ENCODE data around the gene VSIG8.

The VSIG8 gene

GRCh38 chr1:159856576-159856975 lies 5.9 kb downstream of the VSIG8 start:
- DNase-seq (ENCODE audit: low spot score) = no peak

GRCh38 chr1:159855709-159856108 lies 6.7 kb downstream of the VSIG8 start:
- DNase-seq (ENCODE audit: low spot score) = no peak

DNA sequence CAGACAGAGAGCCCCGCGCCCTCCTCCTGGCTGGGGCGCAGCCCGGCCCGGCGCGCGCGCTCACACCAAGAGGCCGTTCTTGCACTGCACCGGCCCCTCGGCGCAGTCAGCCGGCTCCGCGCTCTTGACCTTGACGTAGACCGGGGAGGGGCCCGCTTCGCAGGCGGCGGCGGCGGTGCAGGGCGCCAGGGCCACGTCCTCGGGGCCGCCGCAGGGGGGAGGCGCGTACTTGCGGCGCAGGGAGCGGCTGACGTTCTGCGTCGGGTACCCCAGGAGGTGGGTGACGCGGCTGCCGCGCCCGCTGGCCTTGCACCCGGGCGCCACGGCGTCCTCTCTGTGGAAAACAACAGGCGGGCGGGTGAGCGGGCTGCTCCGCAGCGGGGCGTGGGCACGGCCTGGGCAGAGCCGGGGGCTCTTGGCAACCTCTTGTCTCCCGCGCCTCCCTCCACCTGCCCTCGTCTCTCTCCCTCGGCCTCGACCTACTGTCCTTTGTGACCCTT lies 7.7 kb downstream of the VSIG8 start:
- peak; percentile 74 for DNase-seq (ENCODE audit: low spot score)

- DNase-seq (ENCODE audit: low spot score) = peak; percentile 79
Measured at GRCh38 chr1:159854116-159854692, 8.3 kb downstream of the VSIG8 start.

DNA sequence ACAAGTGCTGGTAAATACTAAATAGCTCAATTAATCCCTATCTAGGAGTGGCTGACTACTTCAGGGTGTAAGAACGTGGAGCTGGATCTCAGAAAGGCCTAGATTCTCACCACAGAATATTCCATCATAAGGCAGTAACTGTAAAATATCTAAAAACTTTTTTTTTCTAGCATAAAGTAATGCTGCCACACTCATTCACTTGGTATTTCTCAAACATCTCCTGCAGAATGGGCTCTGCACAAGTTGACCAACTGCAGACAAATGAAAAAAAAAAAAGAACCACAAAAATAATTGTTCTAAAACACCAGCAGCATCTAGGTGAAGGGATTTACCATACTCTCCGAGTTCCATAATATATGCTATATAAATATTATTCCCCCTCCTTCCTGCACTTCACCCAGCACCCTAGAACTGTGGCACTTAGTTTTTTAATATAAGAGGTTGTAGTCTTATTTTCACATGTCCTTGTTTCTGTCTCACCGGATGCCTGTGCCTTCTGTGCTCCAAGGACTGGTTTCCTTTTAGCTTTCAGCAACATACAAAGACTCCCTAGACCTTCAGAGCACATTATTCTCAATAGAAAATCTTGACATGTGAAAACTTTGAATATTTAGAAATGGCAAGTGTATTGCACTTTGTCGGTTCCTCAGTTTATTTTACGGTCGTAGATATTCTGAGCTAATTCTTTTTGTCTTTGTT lies 8.9 kb downstream of the VSIG8 start:
- no peak for DNase-seq (ENCODE audit: low spot score)

- DNase-seq (ENCODE audit: low spot score) = no peak
Measured at GRCh38 chr1:159851407-159851806, 11.1 kb downstream of the VSIG8 start.

DNA sequence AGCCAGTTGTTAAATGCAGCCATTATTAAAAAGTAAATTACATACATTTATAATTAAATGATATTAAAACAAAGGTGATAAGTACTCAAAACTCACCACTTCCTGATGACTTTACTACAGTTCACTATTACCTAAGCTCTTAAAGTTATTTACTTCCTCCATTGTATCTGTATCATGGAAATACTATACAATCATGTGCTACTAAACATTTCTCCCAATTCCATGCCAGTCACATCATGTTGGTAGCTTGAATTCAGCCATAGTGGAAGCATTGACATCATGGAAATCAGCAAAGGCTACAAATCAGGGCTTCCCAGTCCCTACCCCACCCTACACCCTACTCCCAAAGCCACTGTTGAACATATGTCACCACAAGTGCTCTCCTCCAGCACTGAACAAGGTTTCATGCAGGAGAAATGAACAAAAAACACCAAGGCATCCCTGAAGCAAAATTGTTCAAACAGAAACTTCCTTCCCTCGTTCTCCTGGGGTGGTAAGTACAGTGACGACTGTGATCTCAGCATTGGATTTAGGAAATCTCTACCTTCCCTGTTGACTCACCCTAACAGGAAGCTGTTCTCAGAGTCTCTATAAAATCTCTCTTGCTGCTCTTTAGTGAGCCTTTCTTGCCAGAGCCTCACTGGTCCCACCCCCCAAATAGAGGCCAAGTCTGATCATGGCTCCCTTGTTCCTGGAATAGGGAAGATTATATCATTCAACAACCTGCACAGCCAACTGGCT lies 12.7 kb downstream of the VSIG8 start:
- DNase-seq (ENCODE audit: low spot score) = no peak

GRCh38 chr1:159848326-159848725 lies 14.1 kb downstream of the VSIG8 start:
- no peak for DNase-seq (ENCODE audit: low spot score)

GRCh38 chr1:159847231-159847630 lies 15.2 kb downstream of the VSIG8 start:
- no peak for DNase-seq (ENCODE audit: low spot score)

- no peak for DNase-seq (ENCODE audit: low spot score)
Measured at GRCh38 chr1:159845751-159846629, 16.5 kb downstream of the VSIG8 start.

DNA sequence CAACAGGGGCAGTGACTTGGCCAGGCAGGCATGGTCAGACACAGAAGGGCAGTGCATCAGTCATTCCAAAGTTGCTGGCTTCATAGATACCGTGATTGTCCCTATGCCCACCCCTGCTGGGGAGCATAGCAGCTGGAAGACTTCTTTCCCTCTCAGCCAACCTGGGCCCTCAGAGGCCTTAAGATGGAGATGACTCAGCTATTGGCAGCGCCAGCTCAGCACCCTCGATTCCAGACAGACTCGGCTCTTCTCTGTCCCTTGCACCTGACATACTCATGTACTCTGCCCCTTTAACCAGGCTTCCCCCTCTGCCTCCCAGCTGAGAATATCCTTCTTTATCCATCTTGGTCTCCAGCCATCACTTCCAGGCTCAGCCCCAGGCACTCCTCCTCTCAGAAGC lies 19.0 kb downstream of the VSIG8 start:
- DNase-seq (ENCODE audit: low spot score) = no peak

DNA sequence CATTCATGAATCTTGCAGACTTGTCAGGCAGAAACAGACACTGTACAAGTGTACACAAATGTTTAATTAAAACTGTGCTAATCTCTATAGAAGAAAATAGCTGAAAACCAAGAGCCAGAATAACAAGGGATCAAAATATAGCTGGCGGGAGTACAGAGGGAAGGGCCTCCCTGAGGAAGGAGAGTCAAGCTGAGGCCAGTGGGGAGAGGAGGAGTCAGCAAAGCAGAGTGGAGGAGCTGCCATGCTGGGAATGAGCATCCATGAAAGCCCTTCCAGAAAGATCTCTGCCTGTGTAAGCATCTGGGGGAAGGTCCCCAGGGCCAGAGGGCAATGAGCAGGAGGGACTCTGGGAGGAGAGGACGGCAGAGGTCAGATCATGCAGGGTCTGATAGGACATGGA lies 20.7 kb downstream of the VSIG8 start:
- DNase-seq (ENCODE audit: low spot score) = no peak

- DNase-seq (ENCODE audit: low spot score) = no peak
Measured at GRCh38 chr1:159839116-159839849, 23.2 kb downstream of the VSIG8 start.

- DNase-seq (ENCODE audit: low spot score) = no peak
Measured at GRCh38 chr1:159838715-159839114, 23.7 kb downstream of the VSIG8 start.

DNA sequence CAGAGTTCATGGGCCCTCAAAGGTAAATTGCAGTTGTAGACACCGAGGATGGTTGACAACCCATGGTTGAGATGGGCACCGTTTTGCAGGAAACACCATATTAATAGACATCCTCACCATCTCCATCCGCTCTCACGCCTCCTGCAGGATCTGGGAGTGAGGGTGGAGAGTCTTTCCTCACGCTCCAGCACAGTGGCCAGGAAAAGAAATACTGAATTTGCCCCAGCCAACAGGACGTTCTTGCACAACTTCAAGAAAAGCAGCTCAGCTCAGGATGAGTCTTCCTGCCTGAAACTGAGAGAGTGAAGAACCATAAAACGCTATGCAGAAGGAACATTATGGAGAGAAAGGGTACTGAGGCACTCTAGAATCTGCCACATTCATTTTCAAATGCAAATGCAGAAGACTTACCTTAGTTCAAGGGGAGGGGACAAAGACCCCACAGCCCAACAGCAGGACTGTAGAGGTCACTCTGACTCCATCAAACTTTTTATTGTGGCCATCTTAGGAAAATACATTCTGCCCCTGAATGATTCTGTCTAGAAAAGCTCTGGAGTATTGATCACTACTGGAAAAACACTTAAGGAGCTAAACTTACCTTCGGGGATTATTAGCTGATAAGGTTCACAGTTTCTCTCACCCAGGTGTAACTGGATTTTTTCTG lies 26.5 kb downstream of the VSIG8 start:
- no peak for DNase-seq (ENCODE audit: low spot score)

GRCh38 chr1:159835356-159835755 lies 27.1 kb downstream of the VSIG8 start:
- no peak for DNase-seq (ENCODE audit: low spot score)

DNA sequence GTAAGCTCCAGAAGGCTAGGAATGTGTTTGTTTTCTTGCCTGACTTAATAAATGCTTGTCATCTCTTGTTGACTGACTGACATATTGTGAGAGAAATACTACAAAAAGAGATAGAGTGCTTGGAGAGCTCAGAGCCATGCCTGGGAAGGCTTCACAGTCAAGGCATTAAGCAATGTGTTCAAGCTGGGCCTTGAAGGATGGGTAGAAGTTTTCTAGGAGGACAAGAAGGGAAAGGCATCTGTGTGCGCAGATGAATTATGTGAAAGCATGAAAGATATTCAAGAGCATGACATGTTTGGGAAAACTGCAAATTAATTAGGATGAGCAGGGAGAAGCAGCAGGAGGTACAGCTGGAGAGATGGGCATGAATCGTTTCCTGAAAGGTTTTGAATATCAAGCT lies 30.1 kb downstream of the VSIG8 start:
- DNase-seq (ENCODE audit: low spot score) = no peak

DNA sequence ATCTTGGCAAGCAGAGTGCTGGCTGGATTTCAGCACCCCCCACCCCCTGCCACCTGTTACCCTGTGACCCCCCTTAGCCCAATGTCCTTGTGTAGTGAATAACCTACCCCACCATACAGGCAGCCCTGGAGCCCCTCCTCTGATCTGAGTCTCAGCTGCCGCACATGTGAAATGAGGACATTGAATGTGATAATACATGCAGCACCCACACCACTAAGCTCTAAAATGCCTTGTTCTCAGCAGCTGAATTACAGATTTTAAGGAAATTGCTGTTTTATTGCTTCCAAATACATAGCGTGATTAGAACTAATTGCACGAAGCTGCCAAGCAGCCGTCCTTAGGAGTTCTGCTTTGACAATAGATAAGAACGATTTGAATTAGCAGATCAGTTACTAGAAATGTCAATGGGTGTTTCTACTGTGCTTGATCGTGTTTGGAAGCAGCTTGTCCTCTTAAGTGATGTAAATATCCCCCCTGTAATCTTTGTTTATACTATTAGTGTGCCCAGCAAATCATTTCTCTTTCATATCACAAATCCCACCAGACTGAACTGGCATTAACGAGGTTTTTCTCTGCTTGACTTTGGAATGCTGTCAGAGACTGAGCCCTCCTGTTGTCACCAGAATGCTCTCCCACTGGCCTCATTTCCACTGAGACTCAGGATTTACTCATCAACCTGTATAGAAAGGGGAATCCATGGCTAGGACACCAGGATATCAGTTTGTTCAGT lies 30.9 kb downstream of the VSIG8 start:
- DNase-seq (ENCODE audit: low spot score) = no peak

GRCh38 chr1:159830722-159831121 lies 31.7 kb downstream of the VSIG8 start:
- DNase-seq (ENCODE audit: low spot score) = no peak

DNA sequence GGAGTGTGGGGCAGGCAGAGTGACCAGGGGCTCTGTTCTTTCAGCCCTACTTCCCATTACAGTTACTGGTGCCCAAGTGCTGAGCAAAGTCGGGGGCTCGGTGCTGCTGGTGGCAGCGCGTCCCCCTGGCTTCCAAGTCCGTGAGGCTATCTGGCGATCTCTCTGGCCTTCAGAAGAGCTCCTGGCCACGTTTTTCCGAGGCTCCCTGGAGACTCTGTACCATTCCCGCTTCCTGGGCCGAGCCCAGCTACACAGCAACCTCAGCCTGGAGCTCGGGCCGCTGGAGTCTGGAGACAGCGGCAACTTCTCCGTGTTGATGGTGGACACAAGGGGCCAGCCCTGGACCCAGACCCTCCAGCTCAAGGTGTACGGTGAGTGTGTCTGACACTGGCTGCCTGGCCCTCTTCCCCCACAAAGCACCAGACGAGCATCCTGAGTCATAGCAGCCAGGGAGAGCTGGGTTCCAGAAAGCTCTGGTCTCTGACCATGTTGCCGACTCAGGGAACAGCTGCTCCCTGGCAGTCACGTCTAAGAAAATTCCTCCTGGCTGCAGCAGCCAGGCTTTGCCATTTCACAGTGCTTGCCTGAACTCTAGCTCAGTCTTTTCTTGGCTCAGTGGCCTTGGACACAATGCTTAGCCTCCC lies 32.5 kb downstream of the VSIG8 start:
- DNase-seq (ENCODE audit: low spot score) = no peak

Measured in globus pallidus (tissue), 1 donor.